ENCODE data around the gene TTC6.

Gene TTC6

GRCh38 chr14:37625597-37626595, 30.5 kb downstream of the TTC6 start:
- no peak for DNase-seq

GRCh38 chr14:37637341-37637740, 41.9 kb downstream of the TTC6 start:
- DNase-seq, result peak; percentile 0

DNA sequence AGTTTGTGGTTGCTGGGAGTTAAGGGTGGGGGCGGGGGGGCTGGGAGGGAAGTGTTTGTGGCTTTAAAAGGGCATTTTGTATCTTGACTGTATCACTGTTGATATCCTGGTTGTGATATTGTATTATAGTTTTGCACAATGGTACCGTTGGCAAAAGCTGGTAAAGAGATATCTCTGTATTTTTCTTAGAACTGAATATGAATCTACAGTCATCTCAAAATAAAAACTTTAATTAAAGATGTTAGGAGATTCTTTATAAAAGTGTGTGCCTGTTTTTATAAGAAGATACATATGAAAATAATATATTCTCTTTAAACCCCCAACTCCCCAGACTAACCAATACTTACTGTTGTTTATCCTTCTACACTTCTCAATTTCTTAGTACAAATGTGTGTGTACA, 43.2 kb downstream of the TTC6 start:
- no peak for DNase-seq

- DNase-seq, result no peak
These were observed 45.7 kb downstream of the TTC6 start for GRCh38 chr14:37641117-37641516.

DNA sequence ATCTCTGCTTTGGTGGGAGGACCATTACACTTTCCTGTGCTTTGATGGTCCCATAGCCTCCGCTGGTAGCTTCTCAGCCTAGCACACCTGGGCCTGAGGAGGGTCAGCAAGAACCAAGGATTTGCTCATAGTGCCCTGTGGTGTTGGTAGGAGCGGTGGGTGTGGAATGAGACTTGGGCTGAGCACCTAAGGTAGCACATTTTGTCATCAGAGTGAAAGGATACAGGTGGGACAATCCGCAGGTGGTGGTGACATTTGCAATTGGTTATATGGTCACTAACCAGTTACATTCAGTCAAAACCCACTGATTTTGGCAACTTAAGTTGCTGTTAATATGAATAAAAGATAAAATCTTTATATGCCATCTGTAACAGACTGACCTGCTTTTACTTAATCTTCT, 46.7 kb downstream of the TTC6 start:
- DNase-seq, result no peak

DNA sequence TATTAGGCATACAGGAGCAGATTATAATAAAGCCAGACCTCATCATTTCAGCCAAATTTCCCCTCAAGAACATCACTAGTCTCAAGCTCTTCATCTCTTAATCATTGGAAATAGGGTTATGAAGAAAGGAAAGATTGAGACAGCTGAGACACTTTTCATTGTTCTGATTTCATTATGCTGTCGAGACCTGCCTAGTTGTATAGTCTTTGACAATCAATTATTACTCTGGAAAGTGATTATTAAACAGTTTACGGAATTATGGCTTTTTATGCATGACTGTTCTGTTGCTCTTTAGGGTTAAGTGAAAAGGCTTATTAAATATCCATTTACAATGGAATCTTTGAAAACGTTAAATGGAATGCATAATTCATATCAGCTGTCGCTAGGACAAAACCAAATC, 48.3 kb downstream of the TTC6 start:
- no peak for DNase-seq
